HEK293 (cell line): ENCODE measurements around the gene PINLYP.

ENCODE experiments used
- CTCF ChIA-PET: fragments of 350-600 bp; formaldehyde crosslinking; extraction: SDS; loops from one replicate; lab custom pipeline; 2021; ENCODE audit warnings: antibody characterized with exemption; lab: Yijun Ruan, JAX
- POLR2A ChIA-PET: fragments of 300-600 bp; formaldehyde crosslinking; extraction: SDS; loops from one replicate; lab custom pipeline; 2020; ENCODE audit warnings: antibody characterized with exemption, inconsistent platforms; lab: Yijun Ruan, JAX
- H3K27ac ChIP-seq: fragments of 200-500 bp; sonication (Bioruptor generic); 2 replicates; pipeline ENCODE4 v1.5.1; 2014; ENCODE audit warnings: low read depth, low read length, control low read depth, inconsistent platforms; ENCODE audit errors: extremely low read depth
- H3K36me3 ChIP-seq, 2 experiments: fragments of 200-500 bp in 1 of 2; sonication (Bioruptor generic) in 1 of 2; 1 replicate in 1 of 2; 2 replicates in 1 of 2; pipeline ENCODE4 v1.5.1; 2014 to 2017; ENCODE audit warnings: inconsistent platforms in 2 of 2, low read length in 2 of 2; ENCODE audit not compliant: control insufficient read depth in 2 of 2, insufficient read depth in 1 of 2
- H3K4me1 ChIP-seq: fragments of 200-500 bp; sonication (Bioruptor generic); 2 replicates; pipeline ENCODE4 v1.5.1; 2014; ENCODE audit warnings: mild to moderate bottlenecking, low read length, inconsistent platforms; ENCODE audit not compliant: control insufficient read depth, insufficient read depth
- H3K4me3 ChIP-seq: 2 replicates; pipeline ENCODE4 v1.5.1; 2011; ENCODE audit warnings: low read depth, mild to moderate bottlenecking, control low read depth, low read length, moderate library complexity
- H3K9me3 ChIP-seq: fragments of 200-500 bp; sonication (Bioruptor generic); 2 replicates; pipeline ENCODE4 v1.5.1; 2014; ENCODE audit warnings: low read depth, low read length, inconsistent platforms; ENCODE audit not compliant: control insufficient read depth, insufficient read depth
- GLI2 ChIP-seq: fragments of 450-650 bp; formaldehyde crosslinking; IDR thresholded peaks from 2 replicates; pipeline ENCODE4; 2017; ENCODE audit warnings: missing biosample characterization, missing genetic modification characterization, low read depth, borderline replicate concordance
- HOXC10 ChIP-seq: sonication (generic); formaldehyde crosslinking; IDR thresholded peaks from 2 replicates; pipeline ENCODE4 v1.8.1; 2023; ENCODE audit warnings: mild to moderate bottlenecking, missing genetic modification reagents
- KLF8 ChIP-seq: fragments of 450-650 bp; formaldehyde crosslinking; IDR thresholded peaks from 2 replicates; pipeline ENCODE4 v1.5.1; 2016; ENCODE audit warnings: missing biosample characterization, missing genetic modification characterization
- SP2 ChIP-seq: fragments of 450-650 bp; formaldehyde crosslinking; IDR thresholded peaks from 2 replicates; pipeline ENCODE4 v1.5.1; 2016; ENCODE audit warnings: missing biosample characterization, missing genetic modification characterization
- ZNF132 ChIP-seq: fragments of 450-650 bp; formaldehyde crosslinking; IDR thresholded peaks from 2 replicates; pipeline ENCODE4 v1.5.1; 2017; ENCODE audit warnings: missing biosample characterization, missing genetic modification characterization, borderline replicate concordance
- ZNF155 ChIP-seq: fragments of 450-650 bp; formaldehyde crosslinking; IDR thresholded peaks from 2 replicates; pipeline ENCODE4 v1.5.1; 2016; ENCODE audit warnings: missing biosample characterization, missing genetic modification characterization
- ZNF214 ChIP-seq: fragments of 450-650 bp; formaldehyde crosslinking; IDR thresholded peaks from 2 replicates; pipeline ENCODE4 v1.5.1; 2017; ENCODE audit warnings: missing biosample characterization, mild to moderate bottlenecking, missing genetic modification characterization, borderline replicate concordance
- ZNF24 ChIP-seq: fragments of 450-650 bp; formaldehyde crosslinking; IDR thresholded peaks from 2 replicates; pipeline ENCODE4 v1.5.1; 2016; ENCODE audit warnings: missing biosample characterization, missing genetic modification characterization
- ZNF394 ChIP-seq: fragments of 450-650 bp; formaldehyde crosslinking; IDR thresholded peaks from 2 replicates; pipeline ENCODE4 v1.5.1; 2016; ENCODE audit warnings: missing biosample characterization, missing genetic modification characterization, mild to moderate bottlenecking, moderate library complexity, borderline replicate concordance
- ZNF416 ChIP-seq: fragments of 450-650 bp; formaldehyde crosslinking; IDR thresholded peaks from 2 replicates; pipeline ENCODE4 v1.5.1; 2016; ENCODE audit warnings: missing biosample characterization, missing genetic modification characterization
- ZNF571 ChIP-seq: fragments of 450-650 bp; formaldehyde crosslinking; IDR thresholded peaks from 2 replicates; pipeline ENCODE4 v1.5.0; 2017; ENCODE audit warnings: missing biosample characterization, missing genetic modification characterization
- ZNF660 ChIP-seq: fragments of 450-650 bp; IDR thresholded peaks from 2 replicates; pipeline ENCODE4 v1.5.1; 2018; ENCODE audit warnings: missing biosample characterization, mild to moderate bottlenecking, missing genetic modification characterization
- ZNF777 ChIP-seq: fragments of 450-650 bp; formaldehyde crosslinking; IDR thresholded peaks from 2 replicates; pipeline ENCODE4 v1.5.1; 2017; ENCODE audit warnings: missing biosample characterization, missing genetic modification characterization, borderline replicate concordance
- ZNF785 ChIP-seq: fragments of 450-650 bp; formaldehyde crosslinking; IDR thresholded peaks from 2 replicates; pipeline ENCODE4 v1.5.1; 2016; ENCODE audit warnings: missing biosample characterization, missing genetic modification characterization
- TF ChIP-seq, protein P1 (sequence below): fragments of 450-650 bp; formaldehyde crosslinking; IDR thresholded peaks from 2 replicates; pipeline ENCODE4 v1.5.1; 2016; ENCODE audit warnings: missing biosample characterization, missing genetic modification characterization
- TF ChIP-seq, protein P2 (sequence below): fragments of 450-650 bp; formaldehyde crosslinking; IDR thresholded peaks from 2 replicates; pipeline ENCODE4; 2016; ENCODE audit warnings: missing biosample characterization, missing genetic modification characterization
- TF ChIP-seq, protein P3 (sequence below): fragments of 450-650 bp; formaldehyde crosslinking; IDR thresholded peaks from 2 replicates; pipeline ENCODE4 v1.5.1; 2016; ENCODE audit warnings: missing biosample characterization, missing genetic modification characterization
- TF ChIP-seq, protein P4 (sequence below): fragments of 450-650 bp; formaldehyde crosslinking; IDR thresholded peaks from 2 replicates; pipeline ENCODE4 v1.5.1; 2016; ENCODE audit warnings: missing biosample characterization, missing genetic modification characterization
- TF ChIP-seq, protein P5 (sequence below): fragments of 450-650 bp; formaldehyde crosslinking; IDR thresholded peaks from 2 replicates; pipeline ENCODE4 v1.5.1; 2016; ENCODE audit warnings: missing biosample characterization, missing genetic modification characterization

PINLYP gene

DNA sequence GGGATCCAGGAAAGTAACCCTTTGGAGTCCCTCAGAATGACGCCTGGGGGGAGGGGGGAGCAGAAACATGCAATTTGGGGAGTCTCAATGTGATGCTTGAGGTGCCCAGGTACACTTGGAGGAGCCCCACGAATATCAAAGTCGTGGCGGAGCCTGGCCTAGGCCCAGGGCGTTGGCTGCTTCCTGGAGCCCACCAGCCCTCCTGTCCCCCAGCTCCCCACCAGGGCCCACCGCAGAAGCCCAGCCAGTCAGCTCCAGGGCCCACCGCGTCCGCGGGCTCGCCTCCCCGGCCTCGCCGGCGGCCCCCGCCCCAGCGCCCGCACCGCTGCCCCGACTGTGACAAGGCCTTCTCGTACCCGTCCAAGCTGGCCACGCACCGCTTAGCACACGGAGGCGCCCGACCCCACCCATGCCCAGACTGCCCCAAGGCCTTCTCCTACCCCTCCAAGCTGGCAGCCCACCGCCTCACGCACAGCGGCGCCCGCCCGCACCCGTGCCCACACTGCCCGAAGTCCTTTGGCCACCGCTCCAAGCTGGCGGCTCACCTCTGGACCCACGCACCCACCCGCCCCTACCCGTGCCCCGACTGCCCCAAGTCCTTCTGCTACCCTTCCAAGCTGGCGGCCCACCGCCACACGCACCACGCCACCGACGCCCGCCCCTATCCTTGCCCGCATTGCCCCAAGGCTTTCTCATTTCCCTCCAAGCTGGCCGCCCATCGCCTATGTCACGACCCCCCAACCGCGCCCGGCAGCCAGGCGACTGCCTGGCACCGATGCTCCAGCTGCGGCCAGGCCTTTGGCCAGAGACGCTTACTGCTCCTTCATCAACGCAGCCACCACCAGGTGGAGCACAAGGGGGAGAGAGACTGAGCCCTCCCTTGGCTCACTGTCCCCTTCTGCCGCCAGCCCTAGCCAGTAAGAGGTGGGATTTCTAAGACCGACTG is 40.5 kb upstream of the PINLYP start:
- H3K4me3 ChIP-seq: no peak overlapping the region
- peak overlapping the region; percentile 35; the same call in 1 of the 2 replicates for H3K27ac ChIP-seq
- TF ChIP-seq ZNF416 (tag by site-specific recombination) (no peak), ZNF214 (tag by site-specific recombination) (no peak), GLI2 (tag by site-specific recombination) (no peak), ZNF785 (tag by site-specific recombination) (no peak), ZNF24 (tag by site-specific recombination) (no peak), ZNF155 (tag by site-specific recombination) (no peak), HOXC10 (no peak), ZNF132 (tag by site-specific recombination) (no peak), ZNF777 (tag by site-specific recombination) (no peak), ZNF571 (tag by site-specific recombination) (no peak), SP2 (tag by site-specific recombination) (peak; percentile 38; the same call in 1 of the 2 replicates), KLF8 (no peak; the same call in 1 of the 2 replicates), ZNF394 (tag by site-specific recombination) (no peak), ZNF660 (tag by site-specific recombination) (no peak)
- TF ChIP-seq, protein P1, sequence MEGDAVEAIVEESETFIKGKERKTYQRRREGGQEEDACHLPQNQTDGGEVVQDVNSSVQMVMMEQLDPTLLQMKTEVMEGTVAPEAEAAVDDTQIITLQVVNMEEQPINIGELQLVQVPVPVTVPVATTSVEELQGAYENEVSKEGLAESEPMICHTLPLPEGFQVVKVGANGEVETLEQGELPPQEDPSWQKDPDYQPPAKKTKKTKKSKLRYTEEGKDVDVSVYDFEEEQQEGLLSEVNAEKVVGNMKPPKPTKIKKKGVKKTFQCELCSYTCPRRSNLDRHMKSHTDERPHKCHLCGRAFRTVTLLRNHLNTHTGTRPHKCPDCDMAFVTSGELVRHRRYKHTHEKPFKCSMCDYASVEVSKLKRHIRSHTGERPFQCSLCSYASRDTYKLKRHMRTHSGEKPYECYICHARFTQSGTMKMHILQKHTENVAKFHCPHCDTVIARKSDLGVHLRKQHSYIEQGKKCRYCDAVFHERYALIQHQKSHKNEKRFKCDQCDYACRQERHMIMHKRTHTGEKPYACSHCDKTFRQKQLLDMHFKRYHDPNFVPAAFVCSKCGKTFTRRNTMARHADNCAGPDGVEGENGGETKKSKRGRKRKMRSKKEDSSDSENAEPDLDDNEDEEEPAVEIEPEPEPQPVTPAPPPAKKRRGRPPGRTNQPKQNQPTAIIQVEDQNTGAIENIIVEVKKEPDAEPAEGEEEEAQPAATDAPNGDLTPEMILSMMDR (tag by site-specific recombination): peak; percentile 71
- TF ChIP-seq, protein P2, sequence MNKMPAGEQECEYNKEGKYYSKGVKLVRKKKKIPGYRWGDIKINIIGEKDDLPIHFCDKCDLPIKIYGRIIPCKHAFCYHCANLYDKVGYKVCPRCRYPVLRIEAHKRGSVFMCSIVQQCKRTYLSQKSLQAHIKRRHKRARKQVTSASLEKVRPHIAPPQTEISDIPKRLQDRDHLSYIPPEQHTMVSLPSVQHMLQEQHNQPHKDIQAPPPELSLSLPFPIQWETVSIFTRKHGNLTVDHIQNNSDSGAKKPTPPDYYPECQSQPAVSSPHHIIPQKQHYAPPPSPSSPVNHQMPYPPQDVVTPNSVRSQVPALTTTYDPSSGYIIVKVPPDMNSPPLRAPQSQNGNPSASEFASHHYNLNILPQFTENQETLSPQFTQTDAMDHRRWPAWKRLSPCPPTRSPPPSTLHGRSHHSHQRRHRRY (tag by site-specific recombination): no peak
- TF ChIP-seq, protein P3, sequence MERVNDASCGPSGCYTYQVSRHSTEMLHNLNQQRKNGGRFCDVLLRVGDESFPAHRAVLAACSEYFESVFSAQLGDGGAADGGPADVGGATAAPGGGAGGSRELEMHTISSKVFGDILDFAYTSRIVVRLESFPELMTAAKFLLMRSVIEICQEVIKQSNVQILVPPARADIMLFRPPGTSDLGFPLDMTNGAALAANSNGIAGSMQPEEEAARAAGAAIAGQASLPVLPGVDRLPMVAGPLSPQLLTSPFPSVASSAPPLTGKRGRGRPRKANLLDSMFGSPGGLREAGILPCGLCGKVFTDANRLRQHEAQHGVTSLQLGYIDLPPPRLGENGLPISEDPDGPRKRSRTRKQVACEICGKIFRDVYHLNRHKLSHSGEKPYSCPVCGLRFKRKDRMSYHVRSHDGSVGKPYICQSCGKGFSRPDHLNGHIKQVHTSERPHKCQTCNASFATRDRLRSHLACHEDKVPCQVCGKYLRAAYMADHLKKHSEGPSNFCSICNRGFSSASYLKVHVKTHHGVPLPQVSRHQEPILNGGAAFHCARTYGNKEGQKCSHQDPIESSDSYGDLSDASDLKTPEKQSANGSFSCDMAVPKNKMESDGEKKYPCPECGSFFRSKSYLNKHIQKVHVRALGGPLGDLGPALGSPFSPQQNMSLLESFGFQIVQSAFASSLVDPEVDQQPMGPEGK (tag by site-specific recombination): 0 out of 2 replicates have a peak, but pooled peaks have one; percentile 26
- TF ChIP-seq, protein P4, sequence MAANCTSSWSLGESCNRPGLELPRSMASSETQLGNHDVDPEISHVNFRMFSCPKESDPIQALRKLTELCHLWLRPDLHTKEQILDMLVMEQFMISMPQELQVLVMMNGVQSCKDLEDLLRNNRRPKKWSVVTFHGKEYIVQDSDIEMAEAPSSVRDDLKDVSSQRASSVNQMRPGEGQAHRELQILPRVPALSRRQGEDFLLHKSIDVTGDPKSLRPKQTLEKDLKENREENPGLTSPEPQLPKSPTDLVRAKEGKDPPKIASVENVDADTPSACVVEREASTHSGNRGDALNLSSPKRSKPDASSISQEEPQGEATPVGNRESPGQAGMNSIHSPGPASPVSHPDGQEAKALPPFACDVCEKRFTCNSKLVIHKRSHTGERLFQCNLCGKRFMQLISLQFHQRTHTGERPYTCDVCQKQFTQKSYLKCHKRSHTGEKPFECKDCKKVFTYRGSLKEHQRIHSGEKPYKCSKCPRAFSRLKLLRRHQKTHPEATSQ (tag by site-specific recombination): no peak
- TF ChIP-seq, protein P5, sequence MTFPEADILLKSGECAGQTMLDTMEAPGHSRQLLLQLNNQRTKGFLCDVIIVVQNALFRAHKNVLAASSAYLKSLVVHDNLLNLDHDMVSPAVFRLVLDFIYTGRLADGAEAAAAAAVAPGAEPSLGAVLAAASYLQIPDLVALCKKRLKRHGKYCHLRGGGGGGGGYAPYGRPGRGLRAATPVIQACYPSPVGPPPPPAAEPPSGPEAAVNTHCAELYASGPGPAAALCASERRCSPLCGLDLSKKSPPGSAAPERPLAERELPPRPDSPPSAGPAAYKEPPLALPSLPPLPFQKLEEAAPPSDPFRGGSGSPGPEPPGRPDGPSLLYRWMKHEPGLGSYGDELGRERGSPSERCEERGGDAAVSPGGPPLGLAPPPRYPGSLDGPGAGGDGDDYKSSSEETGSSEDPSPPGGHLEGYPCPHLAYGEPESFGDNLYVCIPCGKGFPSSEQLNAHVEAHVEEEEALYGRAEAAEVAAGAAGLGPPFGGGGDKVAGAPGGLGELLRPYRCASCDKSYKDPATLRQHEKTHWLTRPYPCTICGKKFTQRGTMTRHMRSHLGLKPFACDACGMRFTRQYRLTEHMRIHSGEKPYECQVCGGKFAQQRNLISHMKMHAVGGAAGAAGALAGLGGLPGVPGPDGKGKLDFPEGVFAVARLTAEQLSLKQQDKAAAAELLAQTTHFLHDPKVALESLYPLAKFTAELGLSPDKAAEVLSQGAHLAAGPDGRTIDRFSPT (tag by site-specific recombination): peak; percentile 74; the same call in 1 of the 2 replicates
- TF ChIP-seq, all 188 proteins: peak for 4
- ChIA-PET POLR2A (interaction anchor here (0.9 to 2.2 kb wide), 5 partner anchors 20 to 133 kb away, joined by 3 to 8 read pairs (median 3); partner anchors contain the start of gene PHLDB3), CTCF (interaction anchor here (0.5 to 13.6 kb wide), 13 partner anchors 10 to 275 kb away, joined by 3 to 138 read pairs (median 7); partner anchors contain the start of genes IRGQ, XRCC1 and ZNF576)
- Histone ChIP-seq H3K36me3 (peaks cover 42% of the 10 kb centered on the region in 2 experiments), H3K4me1 (peaks cover 21% of the 10 kb centered on the region), H3K9me3 (no peaks in the 10 kb centered on the region)
